ENCODE data around the gene PCSK2.

DNA sequence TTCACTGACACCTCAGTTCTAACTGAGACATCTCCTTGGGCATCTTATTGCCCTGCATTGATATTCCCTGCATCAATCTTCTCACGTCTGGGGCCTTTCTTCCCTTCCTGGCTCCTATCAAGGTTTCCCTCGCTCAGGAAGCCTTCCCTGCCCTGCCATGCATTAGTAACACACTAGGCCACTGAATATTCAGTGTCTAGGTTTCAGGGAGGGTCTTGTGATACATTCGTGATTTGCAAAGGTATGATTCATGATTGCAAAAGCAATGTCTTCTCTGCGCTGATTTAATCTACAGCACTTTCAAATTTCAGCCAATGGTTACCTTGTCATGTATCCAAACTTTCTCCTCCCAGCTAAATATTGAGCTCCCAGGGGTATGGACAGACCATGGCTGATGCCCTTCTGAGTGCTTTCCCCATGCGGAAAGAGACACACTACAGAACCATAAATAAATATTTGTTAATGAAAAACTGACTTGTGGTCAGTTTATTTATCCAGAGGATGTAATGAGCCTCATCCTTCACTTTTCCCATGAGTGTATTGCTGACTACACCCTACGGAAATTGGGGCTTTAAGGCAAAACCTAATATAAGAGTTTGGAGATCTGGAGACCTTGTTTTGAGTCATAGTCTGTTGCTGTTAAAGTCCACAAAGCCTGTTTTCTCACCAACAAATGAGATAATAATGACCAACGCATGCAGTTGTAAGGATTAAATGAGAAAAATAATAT, 21.6 kb upstream of the PCSK2 start:
- TF ChIP-seq, protein P1, sequence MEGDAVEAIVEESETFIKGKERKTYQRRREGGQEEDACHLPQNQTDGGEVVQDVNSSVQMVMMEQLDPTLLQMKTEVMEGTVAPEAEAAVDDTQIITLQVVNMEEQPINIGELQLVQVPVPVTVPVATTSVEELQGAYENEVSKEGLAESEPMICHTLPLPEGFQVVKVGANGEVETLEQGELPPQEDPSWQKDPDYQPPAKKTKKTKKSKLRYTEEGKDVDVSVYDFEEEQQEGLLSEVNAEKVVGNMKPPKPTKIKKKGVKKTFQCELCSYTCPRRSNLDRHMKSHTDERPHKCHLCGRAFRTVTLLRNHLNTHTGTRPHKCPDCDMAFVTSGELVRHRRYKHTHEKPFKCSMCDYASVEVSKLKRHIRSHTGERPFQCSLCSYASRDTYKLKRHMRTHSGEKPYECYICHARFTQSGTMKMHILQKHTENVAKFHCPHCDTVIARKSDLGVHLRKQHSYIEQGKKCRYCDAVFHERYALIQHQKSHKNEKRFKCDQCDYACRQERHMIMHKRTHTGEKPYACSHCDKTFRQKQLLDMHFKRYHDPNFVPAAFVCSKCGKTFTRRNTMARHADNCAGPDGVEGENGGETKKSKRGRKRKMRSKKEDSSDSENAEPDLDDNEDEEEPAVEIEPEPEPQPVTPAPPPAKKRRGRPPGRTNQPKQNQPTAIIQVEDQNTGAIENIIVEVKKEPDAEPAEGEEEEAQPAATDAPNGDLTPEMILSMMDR (conservative IDR thresholded peaks at IDR 0.05; ENCODE audit: low read depth, low read length) = no peak
- TF ChIP-seq EZH2 (IDR thresholded peaks at IDR 0.05; ENCODE audit: borderline replicate concordance, low read depth, low read length, poor library complexity, severe bottlenecking) = no peak

All from A673 (cell line).